ENCODE measurements around the gene IL6ST.

IL6ST gene

DNA sequence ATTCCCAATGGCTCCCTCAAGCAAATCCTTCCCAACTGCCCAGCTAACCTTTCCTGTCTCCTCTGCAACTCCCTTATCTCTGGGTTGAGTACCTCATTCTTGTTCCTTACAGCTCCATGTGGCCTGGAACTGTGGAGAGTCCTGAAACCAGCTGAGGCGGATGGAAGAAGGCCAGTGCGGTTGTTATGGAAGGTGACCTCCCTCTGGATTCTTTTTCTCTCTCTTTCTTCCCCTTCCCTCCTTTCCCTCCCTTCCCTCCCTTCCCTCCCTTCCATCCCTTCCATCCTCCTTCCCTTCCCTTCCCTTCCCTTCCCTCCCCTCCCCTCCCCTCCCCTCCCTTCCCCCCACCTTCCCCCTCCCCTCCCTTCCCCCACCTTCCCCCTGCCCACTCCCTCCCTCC is 98.5 kb downstream of the IL6ST start:
- no peak for DNase-seq (ENCODE audit: low spot score)

DNA sequence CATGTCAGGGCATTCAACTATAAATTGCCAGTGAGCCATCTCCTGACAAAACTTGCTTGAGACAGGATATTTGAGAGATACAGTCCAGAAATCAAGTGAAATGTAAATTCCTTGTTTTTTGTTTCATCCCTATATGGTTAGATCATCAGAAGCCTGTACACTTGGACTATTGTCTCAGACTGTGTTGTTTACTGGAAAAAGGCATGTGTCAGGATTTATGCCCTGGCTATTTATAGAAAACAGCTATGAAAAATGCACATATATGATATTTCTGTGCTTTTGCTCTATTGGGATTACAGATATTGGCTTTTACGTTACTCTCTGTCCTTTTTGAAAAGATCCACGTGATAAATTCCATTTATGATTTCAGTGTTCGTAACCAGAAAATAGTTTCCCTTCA is 99.4 kb downstream of the IL6ST start:
- DNase-seq (ENCODE audit: low spot score): no peak

DNA sequence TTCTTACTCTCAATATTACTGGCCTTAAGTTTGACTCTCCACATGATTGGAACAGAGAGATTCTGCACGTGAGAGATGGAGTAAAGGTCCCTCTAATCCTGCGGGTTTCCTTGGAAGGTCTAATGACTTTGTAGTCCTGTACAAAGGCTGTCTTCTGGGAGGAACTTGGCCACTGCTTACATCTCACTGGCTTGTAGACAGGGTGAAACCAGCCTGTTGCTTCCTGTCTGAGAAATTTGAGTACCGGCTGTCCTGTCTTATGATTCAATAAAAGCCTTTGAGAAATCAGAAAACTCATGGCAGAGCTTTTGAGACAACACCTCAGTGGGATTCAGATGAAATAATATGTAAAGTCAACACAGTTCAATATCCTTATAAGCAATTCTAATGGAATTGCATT is 100.6 kb downstream of the IL6ST start:
- DNase-seq (ENCODE audit: low spot score): no peak

DNA sequence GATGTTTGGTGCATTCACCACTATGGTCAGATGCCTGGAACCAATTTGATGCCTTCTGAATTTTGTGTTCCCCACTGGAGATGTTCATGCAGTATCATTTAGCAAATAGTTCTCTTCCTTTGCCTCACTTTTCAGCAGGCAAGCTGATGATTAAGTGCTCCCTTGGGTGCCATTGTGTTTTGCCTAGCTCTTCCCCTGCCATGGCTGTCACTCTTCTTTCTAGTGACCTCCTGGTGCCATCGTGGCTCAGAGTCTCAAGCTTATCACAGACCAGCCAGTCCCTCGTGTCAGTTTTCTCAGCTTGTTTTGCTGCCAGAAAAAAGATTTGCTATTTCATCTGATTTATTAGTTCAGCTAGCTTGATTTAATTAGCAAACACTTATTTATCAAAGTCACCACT is 102.3 kb downstream of the IL6ST start:
- no peak for DNase-seq (ENCODE audit: low spot score)

DNA sequence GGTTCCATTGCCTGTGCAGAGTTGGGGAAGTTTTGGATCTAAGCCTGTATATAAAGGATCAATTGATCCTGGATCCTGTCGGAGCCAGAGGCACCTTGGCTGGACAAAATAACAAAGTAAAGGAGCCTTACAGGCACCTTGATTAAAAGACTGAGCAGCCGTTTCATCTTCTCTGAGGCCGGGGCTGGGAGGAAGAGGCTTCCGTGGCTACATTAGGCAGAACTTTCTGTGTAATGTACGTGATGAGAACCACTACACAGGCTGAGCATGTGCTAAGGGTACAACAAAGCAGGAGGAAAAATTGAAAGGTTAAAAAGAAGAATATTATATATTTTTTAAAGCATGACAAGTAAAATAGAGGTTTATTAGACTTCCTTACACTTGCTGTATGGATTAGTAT is 106.6 kb downstream of the IL6ST start:
- DNase-seq (ENCODE audit: low spot score): no peak

DNA sequence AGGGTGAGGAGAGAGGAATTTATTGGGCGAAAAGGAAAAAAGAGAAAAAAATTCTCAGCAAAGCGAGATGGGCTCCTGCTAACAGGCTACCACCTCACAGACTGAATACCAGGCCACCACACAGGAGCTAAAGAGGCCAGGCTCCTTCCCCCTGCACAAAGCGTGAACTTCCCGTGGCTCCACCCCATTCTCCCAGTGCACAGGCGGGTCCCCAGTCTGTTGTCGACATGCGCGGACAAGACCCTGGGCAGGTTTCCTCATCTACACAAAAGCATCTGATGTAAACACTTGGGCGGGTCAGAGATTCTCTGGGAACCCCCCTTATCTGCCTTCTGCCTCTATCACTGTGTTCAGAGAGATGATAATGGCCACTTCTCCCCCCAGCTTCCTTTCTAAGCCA is 109.4 kb downstream of the IL6ST start:
- no peak for DNase-seq (ENCODE audit: low spot score)
